ENCODE data around the gene HERC4. TPM values are rescaled to one million over a fixed set of nuclear protein-coding genes. Genes with fewer than 3 reads are reported as not detected.

HERC4 gene
- total RNA-seq, 2 experiments from 2014 or later, result 46.0 to 46.8 TPM

- Mint-ChIP-seq H3K4me3 (no peak overlapping the region), H3K9me3 (no peaks in the 10 kb centered on the region), H3K27me3 (peaks cover 17% of the 10 kb centered on the region), H3K27ac (no peak overlapping the region), H3K36me3 (ENCODE audit: low read depth) (no peaks in the 10 kb centered on the region), H3K4me1 (ENCODE audit: low read depth) (no peaks in the 10 kb centered on the region)
- Histone ChIP-seq H3K27ac (ENCODE audit: low read depth in 1 of 2, low read length in 2 of 2) (no peak overlapping the region), H3K36me3 (ENCODE audit: insufficient read depth, low read length) (no peaks in the 10 kb centered on the region), H3K9me3 (ENCODE audit: control insufficient read depth in 1 of 2, insufficient read depth in 1 of 2, low read length in 2 of 2) (no peaks in the 10 kb centered on the region), H3K27me3 (ENCODE audit: control insufficient read depth in 1 of 2, insufficient read depth in 2 of 2, low read length in 2 of 2) (no peaks in the 10 kb centered on the region), H3K4me3 (ENCODE audit: low read length) (no peak overlapping the region), H3K4me1 (ENCODE audit: insufficient read depth, low read length) (no peaks in the 10 kb centered on the region)
- DNase-seq (no peak), ATAC-seq (ENCODE audit: poor library complexity) (no peak)
- ChIA-PET POLR2A (no interaction called here), CTCF (no interaction called here)
- intact Hi-C loops (cut with DNase I, micrococcal nuclease), result no loop called here
- TF ChIP-seq, protein P1, sequence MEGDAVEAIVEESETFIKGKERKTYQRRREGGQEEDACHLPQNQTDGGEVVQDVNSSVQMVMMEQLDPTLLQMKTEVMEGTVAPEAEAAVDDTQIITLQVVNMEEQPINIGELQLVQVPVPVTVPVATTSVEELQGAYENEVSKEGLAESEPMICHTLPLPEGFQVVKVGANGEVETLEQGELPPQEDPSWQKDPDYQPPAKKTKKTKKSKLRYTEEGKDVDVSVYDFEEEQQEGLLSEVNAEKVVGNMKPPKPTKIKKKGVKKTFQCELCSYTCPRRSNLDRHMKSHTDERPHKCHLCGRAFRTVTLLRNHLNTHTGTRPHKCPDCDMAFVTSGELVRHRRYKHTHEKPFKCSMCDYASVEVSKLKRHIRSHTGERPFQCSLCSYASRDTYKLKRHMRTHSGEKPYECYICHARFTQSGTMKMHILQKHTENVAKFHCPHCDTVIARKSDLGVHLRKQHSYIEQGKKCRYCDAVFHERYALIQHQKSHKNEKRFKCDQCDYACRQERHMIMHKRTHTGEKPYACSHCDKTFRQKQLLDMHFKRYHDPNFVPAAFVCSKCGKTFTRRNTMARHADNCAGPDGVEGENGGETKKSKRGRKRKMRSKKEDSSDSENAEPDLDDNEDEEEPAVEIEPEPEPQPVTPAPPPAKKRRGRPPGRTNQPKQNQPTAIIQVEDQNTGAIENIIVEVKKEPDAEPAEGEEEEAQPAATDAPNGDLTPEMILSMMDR (IDR thresholded peaks at IDR 0.05), result no peak
These were observed 36.5 kb upstream of the HERC4 start for GRCh38 chr10:68111584-68111983.

- Mint-ChIP-seq H3K4me3 (no peak overlapping the region), H3K36me3 (ENCODE audit: low read depth) (no peaks in the 10 kb centered on the region), H3K4me1 (ENCODE audit: low read depth) (no peaks in the 10 kb centered on the region), H3K27ac (no peak overlapping the region), H3K27me3 (peaks cover 16% of the 10 kb centered on the region), H3K9me3 (no peaks in the 10 kb centered on the region)
- no peaks in the 10 kb centered on the region for H3K36me3 ChIP-seq (ENCODE audit: insufficient read depth, low read length)
- no peaks in the 10 kb centered on the region for H3K4me1 ChIP-seq (ENCODE audit: insufficient read depth, low read length)
- intact Hi-C loops (cut with DNase I, micrococcal nuclease), result no loop called here
- no peak overlapping the region for H3K4me3 ChIP-seq (ENCODE audit: low read length)
- DNase-seq (no peak), ATAC-seq (ENCODE audit: poor library complexity) (no peak)
- ChIA-PET CTCF (no interaction called here), POLR2A (no interaction called here)
- TF ChIP-seq, protein P1 (IDR thresholded peaks at IDR 0.05), result no peak
- H3K27me3 ChIP-seq (ENCODE audit: control insufficient read depth in 1 of 2, insufficient read depth in 2 of 2, low read length in 2 of 2), result no peaks in the 10 kb centered on the region
- no peak overlapping the region for H3K27ac ChIP-seq (ENCODE audit: low read depth in 1 of 2, low read length in 2 of 2)
- no peaks in the 10 kb centered on the region for H3K9me3 ChIP-seq (ENCODE audit: control insufficient read depth in 1 of 2, insufficient read depth in 1 of 2, low read length in 2 of 2)
These were observed 34.9 kb upstream of the HERC4 start for GRCh38 chr10:68110027-68110426.

- no peaks in the 10 kb centered on the region for H3K36me3 Mint-ChIP-seq (ENCODE audit: low read depth)
- ATAC-seq (ENCODE audit: poor library complexity) (no peak), DNase-seq (no peak)
- Histone ChIP-seq H3K27ac (ENCODE audit: low read depth in 1 of 2, low read length in 2 of 2) (no peak within 1 kb of the TSS), H3K4me1 (ENCODE audit: insufficient read depth, low read length) (no peaks in the 10 kb centered on the region), H3K4me3 (ENCODE audit: low read length) (no peak within 1 kb of the TSS), H3K9me3 (ENCODE audit: control insufficient read depth in 1 of 2, insufficient read depth in 1 of 2, low read length in 2 of 2) (no peaks in the 10 kb centered on the region), H3K36me3 (ENCODE audit: insufficient read depth, low read length) (no peaks in the 10 kb centered on the region), H3K27me3 (ENCODE audit: control insufficient read depth in 1 of 2, insufficient read depth in 2 of 2, low read length in 2 of 2) (no peaks in the 10 kb centered on the region)
- ChIA-PET POLR2A (no interaction called here), CTCF (interaction anchor here (0.5 kb wide), 1 partner anchor 33 kb away, joined by 3 read pairs; no protein-coding TSS in a partner anchor)
- no peak within 1 kb of the TSS for H3K27ac Mint-ChIP-seq
- no peak within 1 kb of the TSS for H3K4me3 Mint-ChIP-seq
- no peaks in the 10 kb centered on the region for H3K4me1 Mint-ChIP-seq (ENCODE audit: low read depth)
- intact Hi-C loops (cut with DNase I, micrococcal nuclease), result no loop called here
- no peaks in the 10 kb centered on the region for H3K9me3 Mint-ChIP-seq
- TF ChIP-seq, protein P1 (IDR thresholded peaks at IDR 0.05), result no peak
- H3K27me3 Mint-ChIP-seq, result peaks cover 16% of the 10 kb centered on the region
These were observed 34.2 kb upstream of the HERC4 start, which contains the start of gene MYPN for GRCh38 chr10:68109331-68109730. TSS of gene MYPN (plus strand) at chr10:68109488. CDS start at chr10:68121439, 11,951 bp downstream.

Data from CD4-positive, alpha-beta T cell (primary cell).